ENCODE data around the gene NUP214.
"Not testable (repeated sequence)": the region's sequence is repeated elsewhere in the genome, so short reads cannot be mapped to it uniquely, and the experiment has no call there.

Gene NUP214

GRCh38 chr9:131259916-131260597 lies 134.7 kb downstream of the NUP214 start:
- DNase-seq (ENCODE audit: low read depth): no peak

- DNase-seq (ENCODE audit: low read depth): no peak
These were observed 135.5 kb downstream of the NUP214 start for GRCh38 chr9:131260751-131261452.

- no peak for DNase-seq (ENCODE audit: low read depth)
These were observed 137.1 kb downstream of the NUP214 start for GRCh38 chr9:131262327-131263032.

- not testable (repeated sequence) for DNase-seq (ENCODE audit: low read depth)
These were observed 137.6 kb downstream of the NUP214 start for GRCh38 chr9:131263033-131263343.

GRCh38 chr9:131263701-131264100 lies 138.3 kb downstream of the NUP214 start:
- no peak for DNase-seq (ENCODE audit: low read depth)

- no peak for DNase-seq (ENCODE audit: low read depth)
These were observed 138.8 kb downstream of the NUP214 start for GRCh38 chr9:131264231-131264630.

- no peak for DNase-seq (ENCODE audit: low read depth)
These were observed 141.2 kb downstream of the NUP214 start for GRCh38 chr9:131266266-131267229.

- DNase-seq (ENCODE audit: low read depth): no peak
These were observed 145.0 kb downstream of the NUP214 start for GRCh38 chr9:131270171-131271015.

GRCh38 chr9:131271016-131271273 lies 145.6 kb downstream of the NUP214 start:
- DNase-seq (ENCODE audit: low read depth): not testable (repeated sequence)

GRCh38 chr9:131271506-131271931 lies 146.1 kb downstream of the NUP214 start:
- no peak for DNase-seq (ENCODE audit: low read depth)

- DNase-seq (ENCODE audit: low read depth): no peak
These were observed 146.8 kb downstream of the NUP214 start for GRCh38 chr9:131272212-131272611.

- no peak for DNase-seq (ENCODE audit: low read depth)
These were observed 147.9 kb downstream of the NUP214 start for GRCh38 chr9:131273146-131273855.

- DNase-seq (ENCODE audit: low read depth): no peak
These were observed 148.7 kb downstream of the NUP214 start for GRCh38 chr9:131273856-131274673.

- no peak for DNase-seq (ENCODE audit: low read depth)
These were observed 149.4 kb downstream of the NUP214 start for GRCh38 chr9:131274674-131275331.

GRCh38 chr9:131275332-131276093 lies 150.1 kb downstream of the NUP214 start:
- DNase-seq (ENCODE audit: low read depth): no peak

- no peak for DNase-seq (ENCODE audit: low read depth)
These were observed 150.9 kb downstream of the NUP214 start, which contains the start of gene FAM78A for GRCh38 chr9:131276094-131276888. FAM78A (minus strand) TSS chr9:131276510; CDS start chr9:131276179, 331 bp downstream.

- no peak for DNase-seq (ENCODE audit: low read depth)
These were observed 151.5 kb downstream of the NUP214 start for GRCh38 chr9:131276891-131277286.

All from activated T-cell treated with anti-CD3 and anti-CD28 coated beads for 48 hours (primary cell).